Measurements from ENCODE around the gene ZNHIT6.

DNA sequence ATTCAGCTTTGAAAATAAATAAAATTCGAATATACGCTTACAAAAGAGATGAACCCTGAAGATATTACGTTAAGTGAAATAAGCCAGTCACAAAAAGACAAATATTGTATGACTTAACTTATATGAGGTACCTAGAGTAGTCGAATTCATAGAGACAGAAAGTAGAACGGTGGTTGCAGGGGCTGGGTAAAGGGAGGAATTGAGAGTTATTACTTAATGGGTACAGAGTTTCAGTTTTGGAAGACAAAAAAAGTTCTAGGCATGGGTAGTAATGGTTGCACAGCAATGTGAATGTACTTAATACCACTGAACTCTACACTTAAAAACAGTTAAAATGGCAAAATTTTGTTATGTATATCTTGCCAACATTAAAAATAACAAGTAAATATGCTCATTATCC is 48.6 kb upstream of the ZNHIT6 start:
- TF ChIP-seq NR1H2 (CRISPR knock-in tag; IDR thresholded peaks at IDR 0.05) (no peak), SMAD4 (CRISPR knock-in tag; IDR thresholded peaks at IDR 0.05) (no peak), ZNF138 (CRISPR knock-in tag; conservative IDR thresholded peaks at IDR 0.05) (no peak), HMGA2 (CRISPR knock-in tag; IDR thresholded peaks at IDR 0.05) (no peak), ESRRA (CRISPR knock-in tag; IDR thresholded peaks at IDR 0.05; ENCODE audit: borderline replicate concordance) (no peak), NR3C1 (CRISPR knock-in tag; conservative IDR thresholded peaks at IDR 0.05; ENCODE audit: low read depth) (no peak), CREB1 (CRISPR knock-in tag; IDR thresholded peaks at IDR 0.05) (no peak)
- TF ChIP-seq, protein P1, sequence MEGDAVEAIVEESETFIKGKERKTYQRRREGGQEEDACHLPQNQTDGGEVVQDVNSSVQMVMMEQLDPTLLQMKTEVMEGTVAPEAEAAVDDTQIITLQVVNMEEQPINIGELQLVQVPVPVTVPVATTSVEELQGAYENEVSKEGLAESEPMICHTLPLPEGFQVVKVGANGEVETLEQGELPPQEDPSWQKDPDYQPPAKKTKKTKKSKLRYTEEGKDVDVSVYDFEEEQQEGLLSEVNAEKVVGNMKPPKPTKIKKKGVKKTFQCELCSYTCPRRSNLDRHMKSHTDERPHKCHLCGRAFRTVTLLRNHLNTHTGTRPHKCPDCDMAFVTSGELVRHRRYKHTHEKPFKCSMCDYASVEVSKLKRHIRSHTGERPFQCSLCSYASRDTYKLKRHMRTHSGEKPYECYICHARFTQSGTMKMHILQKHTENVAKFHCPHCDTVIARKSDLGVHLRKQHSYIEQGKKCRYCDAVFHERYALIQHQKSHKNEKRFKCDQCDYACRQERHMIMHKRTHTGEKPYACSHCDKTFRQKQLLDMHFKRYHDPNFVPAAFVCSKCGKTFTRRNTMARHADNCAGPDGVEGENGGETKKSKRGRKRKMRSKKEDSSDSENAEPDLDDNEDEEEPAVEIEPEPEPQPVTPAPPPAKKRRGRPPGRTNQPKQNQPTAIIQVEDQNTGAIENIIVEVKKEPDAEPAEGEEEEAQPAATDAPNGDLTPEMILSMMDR (IDR thresholded peaks at IDR 0.05): no peak
- TF ChIP-seq, protein P2, sequence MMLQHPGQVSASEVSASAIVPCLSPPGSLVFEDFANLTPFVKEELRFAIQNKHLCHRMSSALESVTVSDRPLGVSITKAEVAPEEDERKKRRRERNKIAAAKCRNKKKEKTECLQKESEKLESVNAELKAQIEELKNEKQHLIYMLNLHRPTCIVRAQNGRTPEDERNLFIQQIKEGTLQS (CRISPR knock-in tag; conservative IDR thresholded peaks at IDR 0.05): no peak

Data from WTC11 (cell line).